WERI-Rb-1 (cell line): ENCODE results near the gene CA4.
"Not testable (repeated sequence)": the region's sequence is repeated elsewhere in the genome, so short reads cannot be mapped to it uniquely, and the experiment has no call there.

Experiments used
- DNase-seq: peaks from one replicate; pipeline ENCODE4 v3.0.0-alpha.2; 2020
- H3K27ac ChIP-seq: fragments of 250-450 bp; sonication (Bioruptor Pico); 2 replicates; pipeline ENCODE4 v1.5.1; 2020; ENCODE audit warnings: mild to moderate bottlenecking, moderate library complexity
- H3K27me3 ChIP-seq: fragments of 250-450 bp; sonication (Bioruptor Pico); 2 replicates; pipeline ENCODE4 v1.5.1; 2021; ENCODE audit warnings: mild to moderate bottlenecking, low read depth, moderate library complexity; ENCODE audit not compliant: insufficient read depth, severe bottlenecking
- H3K36me3 ChIP-seq: fragments of 250-450 bp; sonication (Bioruptor Pico); 2 replicates; pipeline ENCODE4 v1.5.1; 2020; ENCODE audit warnings: mild to moderate bottlenecking, moderate library complexity
- H3K4me3 ChIP-seq: 2 replicates; pipeline ENCODE4 v1.5.1; 2011; ENCODE audit warnings: low read depth, mild to moderate bottlenecking, control low read depth, low read length
- H3K9me3 ChIP-seq: fragments of 250-450 bp; sonication (Bioruptor Pico); 2 replicates; pipeline ENCODE4 v1.5.1; 2021; ENCODE audit warnings: mild to moderate bottlenecking, moderate library complexity; ENCODE audit not compliant: severe bottlenecking
- CTCF ChIP-seq: IDR thresholded peaks from 2 replicates; pipeline ENCODE4 v1.5.1; 2011; ENCODE audit warnings: low read depth, mild to moderate bottlenecking, control low read depth, inconsistent platforms, low read length

CA4 gene

GRCh38 chr17:60107526-60108257 lies 42.1 kb upstream of the CA4 start:
- no peak for DNase-seq
- Histone ChIP-seq H3K27ac (no peak overlapping the region), H3K9me3 (no peaks in the 10 kb centered on the region), H3K36me3 (no peaks in the 10 kb centered on the region), H3K27me3 (no peaks in the 10 kb centered on the region), H3K4me3 (no peak overlapping the region)
- 0 out of 2 replicates have a peak, but pooled peaks have one; percentile 7 for TF ChIP-seq CTCF

- DNase-seq, H3K4me3 ChIP-seq, H3K9me3 ChIP-seq, H3K27me3 ChIP-seq, H3K36me3 ChIP-seq, H3K27ac ChIP-seq: not testable (repeated sequence)
Observed at GRCh38 chr17:60108309-60108708, 41.5 kb upstream of the CA4 start.

- no peaks in the 10 kb centered on the region for H3K36me3 ChIP-seq
- no peak for TF ChIP-seq CTCF
- no peaks in the 10 kb centered on the region for H3K27me3 ChIP-seq
- peak; percentile 69 for DNase-seq
- H3K4me3 ChIP-seq = no peak overlapping the region
- H3K27ac ChIP-seq = no peak overlapping the region
- no peaks in the 10 kb centered on the region for H3K9me3 ChIP-seq
Observed at GRCh38 chr17:60108712-60109111, 41.1 kb upstream of the CA4 start.

GRCh38 chr17:60109161-60109560 lies 40.6 kb upstream of the CA4 start:
- no peaks in the 10 kb centered on the region for H3K36me3 ChIP-seq
- no peak for TF ChIP-seq CTCF
- DNase-seq = no peak
- no peaks in the 10 kb centered on the region for H3K9me3 ChIP-seq
- H3K27ac ChIP-seq = no peak overlapping the region
- no peaks in the 10 kb centered on the region for H3K27me3 ChIP-seq
- H3K4me3 ChIP-seq = no peak overlapping the region

- H3K4me3 ChIP-seq = no peak overlapping the region
- H3K9me3 ChIP-seq = no peaks in the 10 kb centered on the region
- no peak for DNase-seq
- H3K27ac ChIP-seq = no peak overlapping the region
- TF ChIP-seq CTCF = no peak
- no peaks in the 10 kb centered on the region for H3K27me3 ChIP-seq
- no peaks in the 10 kb centered on the region for H3K36me3 ChIP-seq
Observed at GRCh38 chr17:60110586-60110985, 39.2 kb upstream of the CA4 start.

GRCh38 chr17:60111661-60112060 lies 38.1 kb upstream of the CA4 start:
- not testable (repeated sequence) for H3K27ac ChIP-seq, DNase-seq, H3K27me3 ChIP-seq, H3K9me3 ChIP-seq, H3K36me3 ChIP-seq, H3K4me3 ChIP-seq

GRCh38 chr17:60115364-60115763 lies 34.4 kb upstream of the CA4 start:
- H3K27ac ChIP-seq, H3K9me3 ChIP-seq, DNase-seq, H3K36me3 ChIP-seq, H3K27me3 ChIP-seq, H3K4me3 ChIP-seq: not testable (repeated sequence)

- not testable (repeated sequence) for H3K4me3 ChIP-seq, H3K36me3 ChIP-seq, H3K9me3 ChIP-seq, H3K27ac ChIP-seq, DNase-seq, H3K27me3 ChIP-seq
Observed at GRCh38 chr17:60116196-60116595, 33.6 kb upstream of the CA4 start.

GRCh38 chr17:60119162-60119561 lies 30.6 kb upstream of the CA4 start:
- H3K27ac ChIP-seq, H3K4me3 ChIP-seq, H3K36me3 ChIP-seq, DNase-seq, H3K27me3 ChIP-seq, H3K9me3 ChIP-seq: not testable (repeated sequence)

GRCh38 chr17:60119807-60120748 lies 29.7 kb upstream of the CA4 start:
- DNase-seq, H3K9me3 ChIP-seq, H3K4me3 ChIP-seq, H3K36me3 ChIP-seq, H3K27me3 ChIP-seq, H3K27ac ChIP-seq: not testable (repeated sequence)
